Inferior parietal cortex (tissue), 1 donor: ENCODE results near the gene FOXP1.
"Not testable (repeated sequence)": the region's sequence is repeated elsewhere in the genome, so short reads cannot be mapped to it uniquely, and the experiment has no call there.

Experiments
- DNase-seq: peaks from one replicate; pipeline ENCODE4 v3.0.0-alpha.2; 2016; ENCODE audit errors: extremely low spot score

Gene FOXP1

DNA sequence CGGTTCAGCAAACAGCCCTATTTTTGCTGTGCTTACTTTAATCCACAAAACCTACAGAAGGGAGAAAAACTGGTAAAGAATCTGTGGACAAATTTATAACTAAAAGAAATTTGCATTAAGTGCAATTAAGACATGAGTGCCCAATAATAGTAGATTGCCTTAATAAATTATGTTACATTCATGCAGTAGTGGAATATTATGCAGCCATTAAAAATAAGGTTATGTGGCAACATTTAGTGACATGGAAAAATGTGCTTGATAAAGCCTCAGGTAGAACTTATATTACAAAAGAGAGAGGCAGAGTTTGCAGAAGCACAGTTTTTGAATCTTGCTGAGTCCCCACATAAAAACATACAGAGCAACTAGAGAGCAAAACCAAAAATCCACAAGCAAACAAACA is 253.0 kb downstream of the FOXP1 start:
- no peak for DNase-seq

DNA sequence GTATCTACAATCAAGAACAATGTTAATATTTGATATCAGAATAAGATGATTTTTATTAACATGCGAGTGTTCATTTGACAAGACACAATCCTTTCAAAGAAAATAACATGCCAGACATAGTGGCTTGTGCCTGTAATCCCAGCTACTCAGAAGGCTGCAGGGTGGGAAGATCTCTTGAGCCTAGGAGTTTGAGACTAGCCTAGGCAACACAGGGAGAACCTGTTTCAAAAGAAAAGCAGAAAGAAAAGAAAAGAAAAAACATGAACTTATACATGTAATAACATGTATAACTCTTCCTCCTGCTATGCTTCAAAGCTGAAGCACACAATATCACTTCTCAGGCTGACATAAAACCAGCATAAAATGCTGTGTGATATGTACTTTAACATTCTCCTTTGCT is 253.7 kb downstream of the FOXP1 start:
- no peak for DNase-seq

DNA sequence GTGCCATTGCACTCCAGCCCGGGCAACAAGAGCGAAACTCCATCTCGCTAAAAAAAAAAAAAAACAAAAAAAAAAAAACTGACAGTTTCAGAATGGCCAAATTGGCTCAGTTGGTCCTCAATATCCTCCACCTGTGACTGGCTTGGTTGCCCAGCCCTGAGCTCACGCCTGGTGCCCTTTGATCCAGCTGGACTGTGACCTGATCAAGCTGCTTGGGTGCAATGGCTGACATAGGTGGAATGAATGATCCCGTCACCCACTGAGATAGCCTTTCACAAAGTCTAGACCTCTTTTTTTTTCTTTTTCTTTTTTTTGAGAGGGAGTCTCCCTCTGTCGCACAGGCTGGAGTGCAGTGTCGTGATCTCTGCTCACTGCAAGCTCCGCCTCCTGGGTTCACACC is 254.6 kb downstream of the FOXP1 start:
- no peak for DNase-seq

DNA sequence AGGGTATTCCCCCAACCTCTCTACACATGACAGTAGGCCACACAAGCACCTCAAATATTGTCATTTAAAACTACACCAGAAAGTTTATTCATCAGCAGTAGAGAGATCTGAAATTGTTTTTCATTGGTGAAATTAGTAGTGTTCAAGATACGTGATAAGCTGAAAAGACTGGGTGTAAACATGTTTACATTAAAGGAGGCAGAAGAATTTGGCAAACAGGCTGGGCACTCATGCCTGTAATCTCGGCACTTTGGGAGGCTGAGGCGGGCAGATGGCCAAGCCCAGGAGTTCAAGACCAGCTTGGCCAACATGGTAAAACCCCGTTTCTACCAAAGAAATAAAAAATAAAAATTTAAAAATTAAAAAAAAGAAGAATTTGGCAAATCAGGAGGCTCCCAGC is 255.6 kb downstream of the FOXP1 start:
- DNase-seq = no peak

DNA sequence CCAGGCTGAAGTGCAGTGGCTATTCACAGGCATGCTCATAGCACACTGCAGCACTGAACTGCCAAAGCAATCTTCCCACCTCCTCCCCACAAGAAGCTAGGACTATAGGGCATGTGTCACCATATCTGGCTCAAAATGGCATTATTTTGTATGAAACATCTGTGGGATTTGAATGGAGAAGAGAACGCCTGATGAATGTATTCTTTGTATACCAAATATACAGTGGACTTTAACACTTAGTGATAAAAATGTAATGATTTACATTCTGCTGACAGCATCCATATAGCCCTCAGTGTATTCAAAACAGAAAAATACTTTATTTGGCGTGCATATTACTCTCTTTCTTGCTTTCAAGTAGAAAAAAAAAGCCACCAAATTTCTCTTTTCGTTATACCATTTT is 257.8 kb downstream of the FOXP1 start:
- DNase-seq = no peak

DNA sequence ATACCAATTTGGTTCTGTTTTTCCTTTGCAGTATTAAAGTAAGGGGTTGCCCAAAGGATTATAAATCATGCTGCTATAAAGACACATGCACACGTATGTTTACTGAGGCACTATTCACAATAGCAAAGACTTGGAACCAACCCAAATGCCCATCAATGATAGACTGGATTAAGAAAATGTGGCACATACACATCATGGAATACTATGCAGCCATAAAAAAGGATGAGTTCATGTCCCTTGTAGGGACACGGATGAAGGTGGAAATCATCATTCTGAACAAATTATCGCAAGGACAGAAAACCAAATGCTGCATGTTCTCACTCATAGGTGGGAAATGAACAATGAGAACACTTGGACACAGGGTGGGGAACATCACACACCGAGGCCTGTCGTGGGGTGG is 259.3 kb downstream of the FOXP1 start:
- not testable (repeated sequence) for DNase-seq

DNA sequence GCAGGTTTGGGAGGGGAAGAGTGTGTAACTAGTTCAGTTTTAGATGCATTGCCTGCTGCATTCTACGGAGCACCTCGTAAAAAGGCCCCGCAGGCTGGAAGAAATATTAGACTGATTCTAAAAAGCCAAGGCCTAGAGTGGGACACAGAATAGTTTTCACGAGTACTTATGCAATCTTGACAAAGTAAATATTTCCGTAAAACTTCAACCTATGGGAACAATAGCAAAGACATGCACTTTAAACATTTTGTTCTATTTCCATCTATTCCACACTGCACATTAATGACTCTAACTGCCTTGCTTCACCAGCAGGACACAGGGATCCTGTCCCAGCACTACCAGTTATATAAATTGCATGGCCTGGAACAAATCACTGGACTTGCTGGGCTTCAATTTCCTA is 260.0 kb downstream of the FOXP1 start:
- no peak for DNase-seq

DNA sequence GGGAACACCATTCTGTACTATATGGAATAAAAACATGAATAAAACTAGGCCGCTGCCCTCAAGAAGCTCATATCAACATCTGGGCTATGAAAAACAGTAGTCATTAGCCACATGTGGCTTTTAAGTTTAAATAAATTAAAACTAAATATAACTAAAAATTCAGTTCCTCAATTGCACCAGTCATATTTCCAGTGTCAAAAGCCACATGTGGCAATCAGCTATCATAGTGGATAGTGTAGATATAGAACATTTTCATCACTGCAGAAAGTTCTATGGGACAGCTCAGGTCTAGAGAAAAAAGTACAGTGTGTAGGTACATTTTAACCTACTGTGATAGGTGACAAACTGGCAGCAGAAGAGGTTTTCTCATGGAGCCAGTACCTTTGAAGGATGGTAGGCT is 261.4 kb downstream of the FOXP1 start:
- DNase-seq = no peak

DNA sequence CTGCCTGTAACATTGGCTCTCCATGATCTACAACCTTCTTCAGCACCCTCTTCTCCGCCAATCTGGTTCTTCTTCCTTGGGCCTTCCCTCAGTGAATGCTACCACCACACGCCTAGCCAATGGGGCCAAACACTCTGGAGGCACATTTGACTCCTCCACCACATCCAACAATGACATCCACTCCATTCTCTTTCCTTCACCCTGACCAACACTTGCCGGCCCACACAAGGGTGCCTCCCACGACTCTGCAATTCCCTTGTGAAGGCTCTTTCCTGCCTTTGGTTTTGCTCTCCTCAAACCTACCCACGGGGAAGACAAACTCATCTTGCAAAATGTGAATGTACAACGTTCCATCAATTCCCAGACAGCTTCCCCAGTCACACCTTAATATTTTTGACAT is 263.8 kb downstream of the FOXP1 start:
- DNase-seq = no peak

DNA sequence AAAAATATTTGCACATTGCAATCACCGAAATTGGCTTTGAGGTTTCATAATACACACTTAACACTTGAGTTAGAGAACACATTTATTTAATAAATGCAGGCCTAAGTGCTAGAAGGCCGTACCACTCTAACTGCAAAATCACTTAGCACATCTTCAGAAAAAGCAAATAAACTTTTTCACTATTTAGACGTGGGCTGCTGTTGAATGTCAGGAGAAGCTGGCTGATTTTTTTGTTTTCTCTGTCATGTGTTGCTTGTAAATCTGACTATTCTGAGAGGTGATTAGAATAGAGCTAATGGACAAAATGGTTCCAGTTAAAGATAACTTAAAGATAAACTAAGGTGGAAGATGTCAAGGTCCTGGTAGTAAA is 265.1 kb downstream of the FOXP1 start:
- DNase-seq = no peak

DNA sequence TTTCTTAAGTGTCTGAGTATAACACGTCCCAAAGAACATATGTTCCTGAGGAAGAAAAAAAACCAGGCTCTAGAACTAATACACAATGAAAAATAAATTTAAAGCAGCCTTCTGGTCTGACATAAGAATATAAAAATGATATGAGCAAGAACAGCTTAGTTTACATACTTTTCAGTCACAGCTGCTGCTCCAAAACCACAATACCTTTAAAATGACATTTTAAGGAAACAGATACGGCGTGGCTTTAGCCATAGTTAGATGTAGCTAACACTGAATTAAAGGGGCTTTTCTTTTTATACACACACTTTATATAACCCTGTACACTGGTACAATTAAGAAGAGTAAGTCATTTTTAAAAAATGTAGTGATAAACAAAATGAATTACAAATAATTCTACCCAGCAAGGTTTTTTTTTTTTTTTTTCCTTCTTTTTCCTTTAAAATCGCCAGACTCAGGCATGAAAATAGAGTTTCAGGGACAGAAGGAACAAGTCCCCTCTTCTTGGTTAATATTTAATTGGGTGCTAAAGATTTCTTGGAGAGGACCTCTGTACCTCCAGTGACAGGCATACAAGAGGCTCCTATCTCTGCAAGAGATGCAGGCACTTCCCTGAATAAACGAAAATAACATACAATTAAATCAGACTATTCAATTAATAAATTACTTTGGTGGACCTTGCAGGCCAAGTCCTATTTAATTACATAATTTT is 265.6 kb downstream of the FOXP1 start:
- DNase-seq = no peak

DNA sequence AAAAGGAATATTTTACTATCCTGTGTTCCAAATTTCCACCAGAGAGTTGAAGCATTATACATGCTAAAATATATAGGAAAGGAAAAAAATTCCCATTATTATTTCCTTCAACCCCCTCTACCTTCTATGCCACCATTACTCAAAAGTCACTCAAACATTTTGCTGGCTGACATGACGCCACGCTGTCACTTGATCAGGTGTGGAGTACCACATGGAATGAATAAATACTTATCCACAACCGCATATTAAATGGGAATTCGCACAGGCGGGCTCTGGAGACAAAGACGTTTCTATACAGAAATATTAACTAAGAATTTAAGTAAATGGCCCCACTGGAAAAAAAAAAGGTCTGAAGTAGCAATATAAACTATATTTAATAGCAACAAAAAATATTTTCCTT is 266.4 kb downstream of the FOXP1 start:
- no peak for DNase-seq

DNA sequence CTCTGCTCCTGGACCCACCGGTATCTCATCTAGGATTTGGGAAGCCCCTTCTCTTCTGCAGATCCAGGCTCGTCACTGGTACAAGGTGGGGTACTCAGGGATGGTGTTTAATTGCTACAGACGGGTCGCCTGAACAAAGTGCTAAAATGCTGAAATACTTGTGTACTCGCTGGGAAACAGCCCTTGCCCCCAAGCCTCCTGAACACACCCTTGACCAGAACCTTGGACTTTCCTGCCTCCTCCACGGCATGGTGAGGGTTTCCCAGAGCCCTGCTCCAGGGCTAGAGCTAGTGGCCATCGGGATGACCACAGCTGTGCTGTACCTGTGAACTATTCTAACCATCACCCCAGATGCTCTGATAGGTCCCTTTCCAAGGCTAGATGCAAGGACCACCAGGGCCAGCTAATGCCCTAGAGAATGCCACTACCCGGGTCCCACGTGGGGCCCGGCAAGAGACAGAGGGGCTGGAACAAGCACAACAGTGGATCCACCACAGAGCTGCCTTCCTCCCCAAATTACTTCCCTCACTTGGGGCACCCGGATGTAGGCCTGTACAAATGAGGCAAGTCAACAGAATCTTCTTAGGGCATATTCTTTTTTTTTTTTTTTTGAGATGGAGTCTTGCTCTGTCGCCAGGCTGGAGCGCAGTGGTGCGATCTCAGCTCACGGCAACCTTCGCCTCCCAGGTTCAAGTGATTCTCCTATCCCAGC is 267.3 kb downstream of the FOXP1 start:
- DNase-seq = no peak

DNA sequence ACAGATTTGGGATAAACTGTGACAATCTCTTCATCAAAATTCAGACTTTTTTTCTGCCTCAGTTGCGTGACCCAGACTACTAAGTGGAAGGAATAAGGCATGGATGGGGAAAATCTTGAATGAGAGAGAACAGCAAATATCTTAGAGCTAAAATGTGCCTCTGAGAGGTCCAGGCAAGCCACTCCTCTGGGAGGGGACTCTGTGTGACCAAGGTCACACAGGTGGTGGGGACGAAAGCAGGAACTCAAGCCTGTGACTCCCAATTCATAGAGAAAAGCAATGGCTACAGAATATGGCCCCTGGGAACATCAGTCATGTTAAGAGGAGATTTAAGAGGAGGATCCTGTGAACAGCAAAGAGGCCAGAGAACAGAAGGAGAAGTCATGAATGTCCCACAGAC is 268.1 kb downstream of the FOXP1 start:
- no peak for DNase-seq

DNA sequence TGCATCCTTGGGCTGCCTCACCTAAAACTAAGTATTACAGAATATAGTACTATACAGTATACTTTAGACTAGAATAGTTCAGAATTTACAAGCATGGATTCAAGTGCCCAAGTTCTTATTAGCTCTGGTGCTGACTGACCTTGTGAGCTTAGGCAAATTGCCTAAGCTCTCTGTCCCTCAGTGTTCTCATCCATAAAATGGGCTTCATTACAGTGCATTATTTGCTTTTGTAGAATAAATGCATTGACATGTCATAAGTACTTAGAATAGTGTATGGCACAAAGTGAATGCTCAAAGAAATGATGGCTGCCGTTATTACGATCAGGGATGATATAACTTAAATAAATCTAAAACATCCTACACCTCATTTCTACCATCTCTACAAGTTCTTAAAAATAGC is 269.7 kb downstream of the FOXP1 start:
- no peak for DNase-seq

DNA sequence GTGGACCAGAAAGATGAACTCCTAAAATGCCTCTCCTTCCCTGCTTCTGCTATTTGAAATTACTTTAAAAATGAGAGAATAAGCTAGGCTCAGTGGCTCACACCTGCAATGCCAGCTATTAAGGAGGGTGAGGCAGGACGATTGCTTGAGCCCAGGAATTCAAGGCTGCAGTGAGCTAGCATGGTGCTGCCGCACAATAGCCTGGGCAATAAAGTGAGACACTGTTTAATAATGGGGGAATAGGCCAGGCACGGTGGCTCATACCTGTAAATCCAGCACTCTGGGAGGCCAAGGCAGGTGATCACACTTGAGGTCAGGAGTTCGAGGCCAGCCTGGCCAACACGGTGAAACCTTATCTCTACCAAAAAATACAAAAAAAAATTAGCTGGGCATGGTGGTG is 271.1 kb downstream of the FOXP1 start:
- DNase-seq = no peak

DNA sequence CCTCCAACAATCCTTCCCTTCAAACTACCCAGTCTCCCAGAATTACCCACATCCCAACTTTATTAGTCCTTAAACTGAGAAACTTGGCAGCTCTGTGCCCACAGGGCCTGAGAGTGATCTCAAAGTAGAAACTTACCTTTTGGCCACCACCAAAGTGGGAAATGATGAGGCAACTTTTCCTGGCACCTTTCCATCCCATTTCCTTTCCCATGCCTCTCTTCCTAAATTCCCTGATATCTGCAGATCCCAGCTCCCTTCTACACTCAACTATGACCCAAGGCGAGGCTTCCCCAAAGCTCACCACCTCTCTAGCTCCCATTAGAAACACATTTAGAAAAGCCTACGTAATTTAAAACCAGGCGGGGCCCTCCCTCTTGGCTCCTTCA is 271.9 kb downstream of the FOXP1 start:
- no peak for DNase-seq

DNA sequence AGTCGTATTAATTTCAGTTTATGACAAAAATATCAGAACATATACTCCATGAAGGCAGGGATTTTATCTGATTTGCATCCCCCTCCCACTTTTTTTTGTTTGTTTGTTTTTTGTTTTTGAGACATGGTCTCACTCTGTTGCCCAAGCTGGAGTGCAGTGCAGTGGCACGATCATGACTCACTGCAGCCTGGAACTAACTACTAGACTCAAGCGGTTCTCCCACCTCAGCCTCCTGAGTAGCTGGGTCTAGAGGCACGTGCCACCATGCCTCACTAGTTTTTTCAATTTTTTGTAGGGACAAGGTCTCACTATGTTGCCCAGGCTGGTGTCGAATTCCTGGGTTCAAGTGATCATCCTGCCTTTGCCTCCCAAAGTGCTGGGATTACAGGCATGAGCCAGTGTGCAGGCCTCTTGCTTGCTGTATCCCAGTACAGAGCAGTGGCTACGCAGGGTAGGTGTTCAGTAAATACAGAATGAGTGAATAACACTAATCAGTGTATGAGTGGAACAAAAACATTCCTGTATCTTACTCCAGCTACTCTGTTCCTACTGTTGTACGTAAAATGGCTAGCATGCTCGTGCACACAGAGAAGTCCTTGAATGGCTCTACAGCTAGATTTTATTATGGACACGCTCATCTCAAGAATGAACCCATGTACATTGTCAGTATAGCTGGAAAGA is 272.4 kb downstream of the FOXP1 start:
- DNase-seq = no peak

DNA sequence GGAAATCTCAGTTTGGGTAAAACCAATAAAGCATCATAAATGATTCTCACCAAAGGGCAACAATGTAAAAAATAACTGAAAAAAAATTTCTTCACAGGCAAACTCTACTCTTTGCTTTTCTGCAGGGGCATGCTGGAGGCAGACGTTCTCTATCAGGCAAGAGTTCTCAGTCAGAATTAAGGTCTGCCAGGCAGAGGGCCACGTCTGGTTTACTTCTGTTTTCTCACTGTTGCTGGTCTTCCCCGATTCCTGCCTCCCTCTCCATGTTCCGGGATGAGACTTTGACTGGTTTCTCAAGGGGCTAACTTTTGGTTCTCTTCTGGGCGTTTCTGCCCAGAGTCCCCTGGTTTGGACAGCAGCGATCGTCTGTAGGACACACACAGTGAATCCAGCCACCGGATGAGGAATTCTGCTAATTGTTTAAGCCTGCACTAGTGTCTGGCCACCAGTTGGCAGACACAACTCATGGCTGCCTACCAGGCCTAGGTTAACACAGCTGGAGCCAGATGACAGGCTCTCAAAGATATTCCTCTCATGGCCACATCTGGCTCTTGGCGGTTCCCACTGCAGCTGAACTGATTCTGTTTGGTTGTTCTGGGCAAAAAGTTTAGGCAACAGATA is 273.1 kb downstream of the FOXP1 start:
- no peak for DNase-seq

DNA sequence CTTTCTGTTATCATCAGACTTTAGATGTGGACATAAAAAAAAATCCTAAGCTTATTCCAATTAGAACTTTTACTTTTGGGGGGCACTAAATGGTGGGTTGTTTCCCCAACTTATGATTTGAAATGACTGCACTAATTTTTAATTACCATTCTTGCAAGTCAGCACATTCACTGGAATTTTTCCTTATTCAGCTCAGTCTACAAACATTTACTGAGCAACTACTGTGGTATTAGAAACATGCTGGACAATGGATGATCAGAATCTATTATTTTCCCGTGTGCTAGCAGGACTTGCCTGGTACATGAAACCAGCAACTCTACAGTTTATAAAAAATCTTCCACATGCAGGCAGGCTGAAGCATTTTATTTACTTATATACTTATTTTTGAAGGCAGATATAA is 273.6 kb downstream of the FOXP1 start:
- no peak for DNase-seq

DNA sequence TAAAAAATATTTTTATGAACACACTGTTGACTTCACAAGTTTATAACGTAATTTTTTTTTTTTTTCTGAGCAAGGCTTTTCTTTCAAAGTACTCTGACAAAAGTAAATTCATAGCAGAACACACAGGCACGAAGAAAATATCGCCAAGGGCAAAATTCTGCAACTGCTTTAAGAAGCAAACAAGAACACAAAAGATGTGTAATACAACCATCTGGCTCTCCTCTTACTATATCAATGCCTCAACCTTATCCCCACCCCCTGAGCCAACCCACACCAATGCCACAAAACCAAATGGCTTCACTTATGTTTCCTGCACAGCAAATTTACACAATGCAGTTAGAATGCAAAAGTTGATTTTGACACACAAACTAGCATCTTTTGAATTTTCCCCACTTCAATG is 274.2 kb downstream of the FOXP1 start:
- DNase-seq = no peak

DNA sequence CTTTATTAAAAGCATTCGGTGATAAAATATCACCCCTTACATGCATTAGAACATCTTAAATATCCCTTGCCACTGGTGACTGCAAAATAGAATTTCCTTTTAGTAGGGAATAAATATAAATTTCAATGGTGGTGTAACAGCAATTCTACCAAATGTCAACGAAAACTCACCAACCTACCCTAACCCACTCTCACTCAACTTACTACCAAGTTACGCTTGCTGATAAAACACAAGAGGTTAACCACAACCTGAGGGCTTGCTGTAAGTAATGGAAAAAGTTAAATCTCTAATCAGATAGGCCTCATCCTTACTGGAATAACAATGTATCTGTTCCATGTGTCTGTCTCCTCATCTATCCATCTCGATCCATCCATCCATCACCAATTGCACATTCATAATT is 274.7 kb downstream of the FOXP1 start:
- DNase-seq = no peak
